ENCODE data around the gene MYO1G.

- TF ChIP-seq CTCF (IDR thresholded peaks at IDR 0.05) (no peak), EZH2 (IDR thresholded peaks at IDR 0.05) (no peak)
These were observed 7.0 kb upstream of the MYO1G start for GRCh38 chr7:44985900-44986217.

All from neural progenitor cell (in vitro differentiated cells).